GM12872 (cell line): ENCODE data around the gene DIPK1A.
A peak's percentile ranks its signal among the peaks of the same experiment; 100 is the strongest.

Experiments used
- CTCF ChIP-seq: IDR thresholded peaks from 3 replicates; pipeline ENCODE4 v1.5.1; 2011; ENCODE audit warnings: low read depth, mild to moderate bottlenecking, low read length, moderate library complexity; ENCODE audit not compliant: insufficient read depth

DIPK1A gene

GRCh38 chr1:92831368-92831761 lies 129.9 kb downstream of the DIPK1A start:
- no peak for TF ChIP-seq CTCF

GRCh38 chr1:92826792-92827191 lies 134.5 kb downstream of the DIPK1A start:
- TF ChIP-seq CTCF: no peak

- no peak for TF ChIP-seq CTCF
Observed at GRCh38 chr1:92822879-92823278, 138.4 kb downstream of the DIPK1A start.

- no peak for TF ChIP-seq CTCF
Observed at GRCh38 chr1:92820551-92820950, 140.7 kb downstream of the DIPK1A start.

GRCh38 chr1:92820024-92820423 lies 141.2 kb downstream of the DIPK1A start:
- no peak for TF ChIP-seq CTCF

GRCh38 chr1:92817986-92818764 lies 143.1 kb downstream of the DIPK1A start:
- peak; percentile 85 for TF ChIP-seq CTCF

- TF ChIP-seq CTCF: no peak
Observed at GRCh38 chr1:92817137-92817697, 144.0 kb downstream of the DIPK1A start.
